ENCODE data around the gene CSTPP1. TPM values are rescaled to one million over a fixed set of nuclear protein-coding genes. Genes with fewer than 3 reads are reported as not detected.

The CSTPP1 gene
- total RNA-seq, 4 donors from 2014 or later, result 4.3 to 8.1 (median 6.4) TPM

- no peaks in the 10 kb centered on the region for H3K27me3 ChIP-seq
- no peak overlapping the region for H3K4me3 ChIP-seq
- TF ChIP-seq POLR2A (IDR thresholded peaks at IDR 0.05) (no peak), CTCF (IDR thresholded peaks at IDR 0.05 in 4 of 5, conservative IDR thresholded peaks at IDR 0.05 in 1 of 5) (no peak)
- no peaks in the 10 kb centered on the region for H3K4me1 ChIP-seq
- in situ Hi-C loops (cut with MboI; ENCODE audit: low sequenced_read_pairs in 4 of 4), result no loop called here
- no peak overlapping the region for H3K27ac ChIP-seq
- H3K9me3 ChIP-seq, result no peaks in the 10 kb centered on the region
- intact Hi-C loops (cut with DNase I; ENCODE audit: low total_unique reads), result no loop called here
- ATAC-seq (no peak), DNase-seq (no peak)
- H3K36me3 ChIP-seq, result no peaks in the 10 kb centered on the region
Measured at GRCh38 chr11:47044119-47044518, 107.6 kb downstream of the CSTPP1 start.

GRCh38 chr11:47047972-47048371 is 111.4 kb downstream of the CSTPP1 start:
- intact Hi-C loops (cut with DNase I; ENCODE audit: low total_unique reads), result no loop called here
- no peak for TF ChIP-seq CTCF (IDR thresholded peaks at IDR 0.05 in 4 of 5, conservative IDR thresholded peaks at IDR 0.05 in 1 of 5)
- no peak for TF ChIP-seq POLR2A (IDR thresholded peaks at IDR 0.05)
- Histone ChIP-seq H3K4me3 (no peak overlapping the region), H3K4me1 (no peaks in the 10 kb centered on the region), H3K27ac (no peak overlapping the region), H3K9me3 (no peaks in the 10 kb centered on the region), H3K36me3 (no peaks in the 10 kb centered on the region), H3K27me3 (no peaks in the 10 kb centered on the region)
- no peak for ATAC-seq
- in situ Hi-C loops (cut with MboI; ENCODE audit: low sequenced_read_pairs in 4 of 4), result no loop called here
- DNase-seq, result no peak

DNA sequence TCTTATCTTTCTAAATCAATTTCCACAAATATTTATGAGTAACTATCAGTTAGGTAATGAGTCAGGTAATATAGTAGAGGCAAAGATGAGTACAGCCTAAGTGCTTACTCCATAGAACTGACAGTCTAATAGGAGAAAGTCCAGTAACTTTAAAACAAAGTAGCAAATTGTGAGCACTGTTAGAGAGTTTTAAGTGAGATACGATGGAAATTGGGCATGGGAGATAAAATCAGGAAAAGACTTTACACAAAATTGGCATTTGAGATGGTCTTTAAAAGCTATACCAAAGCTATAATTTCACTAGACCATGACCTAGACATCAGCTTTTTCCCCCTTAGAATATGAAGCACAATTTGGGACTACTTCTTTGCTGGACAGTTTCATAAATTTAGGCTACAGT is 113.7 kb downstream of the CSTPP1 start:
- no peaks in the 10 kb centered on the region for H3K27me3 ChIP-seq
- no peak overlapping the region for H3K27ac ChIP-seq
- intact Hi-C loops (cut with DNase I; ENCODE audit: low total_unique reads), result no loop called here
- no peak for TF ChIP-seq CTCF (IDR thresholded peaks at IDR 0.05 in 4 of 5, conservative IDR thresholded peaks at IDR 0.05 in 1 of 5)
- TF ChIP-seq POLR2A (IDR thresholded peaks at IDR 0.05), result no peak
- no peaks in the 10 kb centered on the region for H3K36me3 ChIP-seq
- in situ Hi-C loops (cut with MboI; ENCODE audit: low sequenced_read_pairs in 4 of 4), result no loop called here
- ATAC-seq (no peak), DNase-seq (no peak)
- H3K4me3 ChIP-seq, result no peak overlapping the region
- no peaks in the 10 kb centered on the region for H3K9me3 ChIP-seq
- H3K4me1 ChIP-seq, result no peaks in the 10 kb centered on the region

GRCh38 chr11:47051217-47051616 is 114.7 kb downstream of the CSTPP1 start:
- no peaks in the 10 kb centered on the region for H3K9me3 ChIP-seq
- TF ChIP-seq POLR2A (IDR thresholded peaks at IDR 0.05) (no peak), CTCF (IDR thresholded peaks at IDR 0.05 in 4 of 5, conservative IDR thresholded peaks at IDR 0.05 in 1 of 5) (no peak)
- DNase-seq, result no peak
- no peaks in the 10 kb centered on the region for H3K36me3 ChIP-seq
- H3K4me3 ChIP-seq, result no peak overlapping the region
- H3K27ac ChIP-seq, result no peak overlapping the region
- H3K27me3 ChIP-seq, result no peaks in the 10 kb centered on the region
- in situ Hi-C loops (cut with MboI; ENCODE audit: low sequenced_read_pairs in 4 of 4) (no loop called here), intact Hi-C loops (cut with DNase I; ENCODE audit: low total_unique reads) (no loop called here)
- no peaks in the 10 kb centered on the region for H3K4me1 ChIP-seq
- ATAC-seq, result peak in 1 of 2 donors; percentile 39

DNA sequence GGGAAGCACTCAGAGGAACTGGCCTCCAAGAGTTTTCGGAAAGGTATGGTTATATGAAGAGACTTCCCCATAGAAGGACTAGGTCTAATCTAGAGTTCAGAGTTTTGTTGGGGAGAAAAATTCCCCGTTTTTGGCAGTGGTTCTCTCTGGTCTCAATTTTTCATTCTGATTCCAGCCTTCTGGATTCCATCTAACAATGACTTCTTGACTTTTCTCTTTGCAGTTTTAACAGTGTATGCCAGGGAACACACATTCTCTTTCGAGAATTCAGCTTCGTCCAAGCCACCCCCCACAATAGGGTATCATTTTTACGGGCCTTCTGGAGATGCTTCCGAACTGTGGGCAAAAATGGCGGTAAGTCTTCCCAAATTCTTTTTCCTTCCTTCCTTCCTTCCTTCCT is 115.6 kb downstream of the CSTPP1 start:
- no peak for DNase-seq
- no peak for ATAC-seq
- in situ Hi-C loops (cut with MboI; ENCODE audit: low sequenced_read_pairs in 4 of 4) (no loop called here), intact Hi-C loops (cut with DNase I; ENCODE audit: low total_unique reads) (no loop called here)
- no peak overlapping the region for H3K27ac ChIP-seq
- H3K4me1 ChIP-seq, result no peaks in the 10 kb centered on the region
- H3K27me3 ChIP-seq, result no peaks in the 10 kb centered on the region
- TF ChIP-seq POLR2A (IDR thresholded peaks at IDR 0.05), result no peak
- no peak for TF ChIP-seq CTCF (IDR thresholded peaks at IDR 0.05 in 4 of 5, conservative IDR thresholded peaks at IDR 0.05 in 1 of 5)
- no peaks in the 10 kb centered on the region for H3K36me3 ChIP-seq
- no peaks in the 10 kb centered on the region for H3K9me3 ChIP-seq
- H3K4me3 ChIP-seq, result no peak overlapping the region

Data from gastrocnemius medialis (tissue), 4 donors.